ENCODE results near the gene COIL. TPM values are rescaled to one million over a fixed set of nuclear protein-coding genes. Genes with fewer than 3 reads are reported as not detected.

COIL gene
- total and polyA plus RNA-seq, 2 donors (not counting 3 experiments of a cell fraction or from before 2014, with no cell fraction given), result 4.2 to 20.6 TPM

DNA sequence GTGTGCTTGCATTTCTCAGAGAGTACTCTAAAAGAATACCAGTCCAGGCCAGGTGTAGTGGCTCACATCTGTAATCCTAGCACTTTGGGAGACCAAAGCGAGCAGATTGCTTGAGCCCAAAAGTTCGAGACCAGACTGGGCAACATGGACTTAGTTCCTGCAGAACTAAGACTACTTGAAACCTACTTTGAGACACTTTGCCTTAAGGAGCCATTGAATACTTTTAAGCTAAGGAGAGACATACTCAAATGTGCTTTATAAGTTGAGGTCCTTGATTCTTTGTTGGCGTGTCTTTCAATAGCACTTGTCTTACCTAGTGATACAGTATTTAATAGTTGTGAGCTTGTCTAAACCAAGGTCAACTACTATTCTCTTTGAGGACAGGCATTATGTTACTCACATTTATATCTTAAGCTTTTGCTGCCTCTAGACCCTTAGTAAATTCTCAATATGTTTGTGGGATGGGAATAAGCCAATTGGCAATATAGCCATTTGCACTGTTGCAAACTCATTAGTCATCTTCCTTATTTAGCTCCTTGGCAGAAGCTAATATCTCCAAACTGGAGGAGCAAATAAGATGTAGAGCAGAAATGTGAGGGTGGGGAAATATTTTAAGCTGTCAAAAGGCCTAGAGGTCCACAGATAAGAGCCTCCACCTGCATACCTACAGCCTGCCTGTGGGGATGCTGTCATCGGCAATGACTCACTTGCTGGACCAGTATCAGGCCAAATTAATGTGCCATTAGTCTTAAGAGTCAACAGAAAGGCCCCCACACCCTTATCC is 33.4 kb upstream of the COIL start:
- Histone ChIP-seq H3K27me3 (ENCODE audit: control insufficient read depth in 2 of 2, insufficient read depth in 2 of 2, low read length in 2 of 2) (no peaks in the 10 kb centered on the region), H3K79me2 (ENCODE audit: control insufficient read depth, insufficient read depth, low read length) (no peaks in the 10 kb centered on the region), H3K27ac (ENCODE audit: insufficient read depth, low read depth, low read length) (no peak overlapping the region), H3K4me3 (replicated peaks in 1 of 3; ENCODE audit: insufficient read depth in 1 of 3, low read depth in 1 of 3, low read length in 3 of 3) (no peak overlapping the region), H3K36me3 (ENCODE audit: control insufficient read depth in 2 of 2, extremely low read depth in 1 of 2, insufficient read depth in 2 of 2, low read length in 2 of 2) (peaks cover 0 to 2% of the 10 kb centered on the region in 2 experiments), H3K4me1 (ENCODE audit: control insufficient read depth, extremely low read depth, insufficient read depth, low read length) (no peaks in the 10 kb centered on the region), H3K9ac (replicated peaks; ENCODE audit: extremely low read depth, insufficient read depth, low read length) (no peak overlapping the region), H2AFZ (ENCODE audit: low read depth, low read length) (no peak overlapping the region), H3K9me3 (replicated peaks; ENCODE audit: control insufficient read depth, insufficient read depth, low read length) (no peaks in the 10 kb centered on the region), H4K20me1 (replicated peaks; ENCODE audit: control insufficient read depth, extremely low read depth, insufficient read depth, low read length) (no peaks in the 10 kb centered on the region), H3K4me2 (ENCODE audit: insufficient read depth, low read length) (no peak overlapping the region), H3K9me1 (replicated peaks; ENCODE audit: control insufficient read depth, extremely low read depth, insufficient read depth, low read length) (no peaks in the 10 kb centered on the region)
- POLR2A ChIA-PET, result no interaction called here
- no TSS peak for BruUV-seq (replicated peaks)
- dilution Hi-C loops (cut with MboI; ENCODE audit: extremely low pct_ligation_motif_present, low sequenced_read_pairs), result no loop called here
- CTCF ChIA-PET, result interaction anchor here (1.2 to 2.0 kb wide), 2 partner anchors 16 to 55 kb away, joined by 3 to 6 read pairs; no protein-coding TSS in a partner anchor
- FAIRE-seq (no peak), DNase-seq (ENCODE audit: low read depth, low spot score) (no peak)
- TF ChIP-seq FOS (IDR thresholded peaks at IDR 0.05; ENCODE audit: borderline replicate concordance, insufficient read depth, low read length), result no peak
- TF ChIP-seq MYC (IDR thresholded peaks at IDR 0.05; ENCODE audit: low read depth, low read length), result no peak
- TF ChIP-seq POLR2A (IDR thresholded peaks at IDR 0.05; ENCODE audit: low read depth, low read length), result no peak
- TF ChIP-seq JUN (IDR thresholded peaks at IDR 0.05; ENCODE audit: borderline replicate concordance, insufficient read depth, insufficient read length, low read depth), result no peak
- TF ChIP-seq GATA2 (IDR thresholded peaks at IDR 0.05; ENCODE audit: insufficient read depth, insufficient read length, low read depth, low read length), result no peak
- TF ChIP-seq, protein P1, sequence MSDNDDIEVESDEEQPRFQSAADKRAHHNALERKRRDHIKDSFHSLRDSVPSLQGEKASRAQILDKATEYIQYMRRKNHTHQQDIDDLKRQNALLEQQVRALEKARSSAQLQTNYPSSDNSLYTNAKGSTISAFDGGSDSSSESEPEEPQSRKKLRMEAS (IDR thresholded peaks at IDR 0.05; ENCODE audit: insufficient read depth, insufficient read length), result no peak
- TF ChIP-seq, protein P2, sequence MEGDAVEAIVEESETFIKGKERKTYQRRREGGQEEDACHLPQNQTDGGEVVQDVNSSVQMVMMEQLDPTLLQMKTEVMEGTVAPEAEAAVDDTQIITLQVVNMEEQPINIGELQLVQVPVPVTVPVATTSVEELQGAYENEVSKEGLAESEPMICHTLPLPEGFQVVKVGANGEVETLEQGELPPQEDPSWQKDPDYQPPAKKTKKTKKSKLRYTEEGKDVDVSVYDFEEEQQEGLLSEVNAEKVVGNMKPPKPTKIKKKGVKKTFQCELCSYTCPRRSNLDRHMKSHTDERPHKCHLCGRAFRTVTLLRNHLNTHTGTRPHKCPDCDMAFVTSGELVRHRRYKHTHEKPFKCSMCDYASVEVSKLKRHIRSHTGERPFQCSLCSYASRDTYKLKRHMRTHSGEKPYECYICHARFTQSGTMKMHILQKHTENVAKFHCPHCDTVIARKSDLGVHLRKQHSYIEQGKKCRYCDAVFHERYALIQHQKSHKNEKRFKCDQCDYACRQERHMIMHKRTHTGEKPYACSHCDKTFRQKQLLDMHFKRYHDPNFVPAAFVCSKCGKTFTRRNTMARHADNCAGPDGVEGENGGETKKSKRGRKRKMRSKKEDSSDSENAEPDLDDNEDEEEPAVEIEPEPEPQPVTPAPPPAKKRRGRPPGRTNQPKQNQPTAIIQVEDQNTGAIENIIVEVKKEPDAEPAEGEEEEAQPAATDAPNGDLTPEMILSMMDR (IDR thresholded peaks at IDR 0.05; ENCODE audit: extremely low read depth in 1 of 2, insufficient read depth in 1 of 2, low read depth in 1 of 2, low read length in 2 of 2), result no peak
- no peak for TF ChIP-seq EZH2 (IDR thresholded peaks at IDR 0.05; ENCODE audit: borderline replicate concordance, low read depth, low read length, severe bottlenecking)
- TF ChIP-seq POLR2AphosphoS5 (IDR thresholded peaks at IDR 0.05; ENCODE audit: insufficient read depth, low read depth, low read length), result no peak
- intact Hi-C loops (cut with micrococcal nuclease), result no loop called here
